ENCODE measurements around the gene UHMK1.
"Not testable (repeated sequence)": the region's sequence is repeated elsewhere in the genome, so short reads cannot be mapped to it uniquely, and the experiment has no call there.

UHMK1 gene

DNA sequence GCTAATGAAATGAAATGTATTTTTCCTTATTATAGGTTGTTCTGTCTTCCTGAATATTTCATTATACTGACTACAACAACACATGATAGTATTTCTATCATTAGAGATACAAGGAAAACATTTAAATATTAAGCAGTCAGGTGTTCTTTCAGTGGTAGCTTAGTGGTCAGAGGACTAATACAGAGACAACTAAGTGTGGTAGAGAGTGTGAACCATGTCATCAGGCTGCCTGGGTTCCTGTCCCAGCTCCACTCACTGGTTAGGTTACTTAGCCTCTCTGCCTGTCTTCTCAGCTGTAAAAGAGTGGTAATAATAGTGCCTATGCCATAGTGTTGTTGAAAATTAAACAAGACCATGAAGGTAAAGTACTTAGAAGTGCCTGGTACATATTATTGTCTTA is 67.8 kb downstream of the UHMK1 start:
- DNase-seq (ENCODE audit: low read depth in 2 of 2), result no peak

DNA sequence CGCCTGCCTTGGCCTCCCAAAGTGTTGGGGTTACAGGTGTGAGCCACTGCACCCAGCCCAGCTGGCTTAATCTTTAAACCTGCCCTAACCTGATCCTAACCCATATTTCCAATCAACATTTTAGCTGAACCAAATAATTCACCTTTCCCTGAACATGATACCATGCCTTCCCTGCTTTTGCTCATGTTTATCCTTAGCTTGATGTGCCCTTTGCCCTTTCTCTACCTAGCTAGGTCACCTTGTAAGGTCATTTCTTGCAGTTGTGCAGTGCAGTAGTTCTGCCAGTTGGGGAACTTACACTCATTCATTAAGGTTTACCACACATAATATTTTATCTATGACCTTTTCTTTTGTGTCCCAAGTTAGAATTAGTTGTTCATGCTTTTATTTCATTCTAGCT is 69.3 kb downstream of the UHMK1 start:
- no peak for DNase-seq (ENCODE audit: low read depth in 2 of 2)

DNA sequence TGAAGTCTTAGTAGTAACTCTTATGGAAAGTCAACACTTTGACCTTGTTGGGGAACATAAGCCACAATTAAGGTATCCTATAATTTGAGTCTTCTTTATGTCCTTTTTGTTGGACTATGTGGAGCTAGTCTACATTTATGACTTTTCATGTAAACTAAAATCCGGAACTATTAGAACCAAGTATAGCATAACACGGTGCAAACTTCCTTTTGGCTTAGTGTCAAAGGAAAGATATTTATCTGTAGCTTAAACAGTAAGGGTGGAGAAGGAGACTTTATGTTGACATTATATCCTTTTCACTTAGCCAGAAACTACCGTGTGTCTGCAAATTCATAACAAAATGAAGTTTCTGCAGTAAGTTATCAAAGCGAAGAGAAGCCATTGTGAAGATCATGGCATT is 71.2 kb downstream of the UHMK1 start:
- DNase-seq (ENCODE audit: low read depth in 2 of 2), result no peak

DNA sequence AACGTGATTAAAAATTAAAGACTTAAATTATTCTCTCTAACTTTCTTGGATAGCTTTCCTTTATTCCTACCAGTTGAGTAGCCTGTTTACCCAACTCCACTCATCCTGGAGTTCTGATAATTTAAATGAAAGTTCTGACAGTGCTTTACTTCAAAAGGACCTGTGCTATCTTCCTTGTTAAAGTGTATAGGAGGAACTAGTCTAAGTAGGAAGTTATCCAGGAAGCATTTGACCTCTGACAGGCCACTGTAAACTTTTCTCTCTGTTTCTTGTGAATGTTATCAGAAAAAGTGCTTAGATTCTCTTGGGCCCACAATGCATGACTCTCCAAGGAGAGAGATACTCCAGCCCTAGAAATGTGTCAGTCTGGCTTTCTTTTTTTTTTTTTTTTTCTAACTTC is 73.1 kb downstream of the UHMK1 start:
- DNase-seq (ENCODE audit: low read depth in 2 of 2), result no peak

DNA sequence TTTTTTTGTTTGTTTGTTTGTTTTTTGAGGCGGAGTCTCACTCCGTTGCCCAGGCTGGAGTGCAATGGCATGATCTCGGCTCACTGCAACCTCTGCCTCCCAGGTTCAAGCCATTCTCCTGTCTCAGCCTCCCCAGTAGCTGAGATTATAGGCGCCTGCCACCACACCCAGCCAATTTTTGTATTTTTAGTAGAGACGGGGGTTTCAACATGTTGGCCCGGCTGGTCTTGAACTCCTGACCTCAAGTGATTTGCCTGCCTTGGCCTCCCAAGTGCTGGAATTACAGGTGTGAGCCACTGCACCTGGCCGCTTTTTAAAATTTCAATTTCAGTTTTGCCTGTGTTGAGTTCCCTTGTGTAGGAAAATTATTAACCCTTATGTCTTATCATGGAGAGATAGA is 73.5 kb downstream of the UHMK1 start:
- DNase-seq (ENCODE audit: low read depth in 2 of 2), result not testable (repeated sequence)

DNA sequence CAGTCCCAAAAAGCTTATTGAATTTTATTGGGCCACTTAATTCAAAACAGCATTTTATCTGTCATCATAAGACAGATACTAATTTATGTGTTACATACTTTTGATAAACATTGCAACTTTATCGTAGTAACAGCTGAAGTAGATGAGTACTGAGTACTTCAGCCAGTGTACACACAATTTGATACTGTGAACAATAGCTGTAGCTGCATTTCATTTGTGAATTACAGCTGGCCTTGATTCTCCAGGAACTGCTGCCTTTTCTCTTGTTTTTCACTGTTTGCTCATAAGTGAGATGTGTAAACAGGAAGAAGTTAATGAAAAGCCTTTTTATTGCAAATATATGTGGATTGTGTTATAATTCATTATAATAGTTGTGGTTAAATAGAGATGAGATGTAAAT is 74.1 kb downstream of the UHMK1 start:
- no peak for DNase-seq (ENCODE audit: low read depth in 2 of 2)

DNA sequence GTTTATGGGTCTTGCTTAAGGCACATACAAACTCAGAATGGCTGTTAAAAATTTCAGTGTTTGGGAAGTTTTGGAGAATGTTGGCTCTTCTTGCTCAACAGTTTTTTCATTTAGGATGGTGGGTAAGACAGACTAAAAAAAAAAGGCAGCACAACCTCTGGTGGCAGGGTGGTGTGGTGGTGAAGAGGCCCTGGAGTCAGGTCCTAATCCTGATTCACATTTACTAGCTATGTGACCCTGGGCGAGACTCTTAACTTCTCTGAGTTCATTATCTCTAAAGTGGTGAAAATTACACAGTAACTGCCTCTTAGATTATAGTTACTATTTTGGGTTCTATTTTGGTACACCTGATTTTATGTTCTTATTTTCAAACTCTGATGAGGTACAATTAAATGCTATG is 75.5 kb downstream of the UHMK1 start:
- DNase-seq (ENCODE audit: low read depth in 2 of 2), result no peak

DNA sequence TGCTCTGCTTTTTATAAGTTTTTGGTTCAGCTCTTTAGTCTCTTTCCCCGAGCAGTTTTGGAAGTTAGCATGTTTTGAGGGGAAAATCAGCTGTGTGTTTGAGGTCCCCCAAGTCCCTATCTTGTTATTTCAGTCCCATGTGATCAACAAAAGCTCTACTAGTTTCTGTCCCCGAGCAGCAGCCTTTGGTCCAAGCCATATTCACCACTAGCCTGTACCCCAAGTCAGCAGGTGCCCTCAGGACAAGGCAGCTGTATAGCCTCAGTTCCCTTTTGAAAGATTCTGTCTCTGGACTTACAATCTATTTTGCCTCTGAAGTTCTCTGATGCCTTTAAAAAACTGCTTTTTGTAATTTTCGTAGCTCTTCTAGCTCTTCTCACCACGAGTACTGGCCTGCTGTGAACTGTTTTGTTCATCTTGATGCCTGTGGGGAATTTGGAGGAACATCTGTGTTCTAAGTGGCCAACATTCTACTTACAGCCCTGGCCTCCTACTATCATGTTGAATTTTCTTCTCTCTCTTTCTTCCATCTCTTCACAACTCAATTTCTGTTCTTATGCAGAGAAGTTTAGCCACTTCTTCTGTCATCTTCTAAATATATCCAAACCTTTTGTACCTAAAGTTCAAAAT is 80.6 kb downstream of the UHMK1 start:
- no peak for DNase-seq (ENCODE audit: low read depth in 2 of 2)

DNA sequence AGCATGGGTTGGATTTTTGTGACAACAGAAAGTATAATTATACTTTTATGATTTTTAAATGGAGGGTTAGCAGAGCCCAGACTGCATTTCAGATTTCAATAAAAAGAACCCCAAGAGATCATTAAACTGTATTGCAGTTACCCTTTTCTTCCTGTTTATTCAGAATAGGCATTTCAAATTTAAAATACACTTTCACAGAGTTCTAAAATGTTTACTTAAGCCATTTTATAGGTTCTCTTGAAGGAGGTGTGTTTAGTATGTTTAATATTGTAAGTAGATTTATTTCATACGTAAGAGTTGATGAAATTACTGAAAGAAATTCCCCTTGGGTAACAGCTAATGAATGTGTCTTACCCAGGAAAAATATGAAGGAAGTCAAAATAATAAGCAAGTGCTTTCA is 81.3 kb downstream of the UHMK1 start:
- no peak for DNase-seq (ENCODE audit: low read depth in 2 of 2)

All from activated CD4-positive, alpha-beta T cell treated with anti-CD3 and anti-CD28 coated beads for 24 hours (primary cell).